Stimulated activated CD8-positive, alpha-beta memory T cell treated with anti-CD3 and anti-CD28 coated beads, Interleukin-7, amount 100 ng/mL, for 4 hours (primary cell): ENCODE data around the gene IMP3.
"Not testable (repeated sequence)": the region's sequence is repeated elsewhere in the genome, so short reads cannot be mapped to it uniquely, and the experiment has no call there.

ENCODE experiments used
- DNase-seq, 2 donors: peaks; one replicate each; pipeline ENCODE4 v3.0.0-alpha.2; 2020; ENCODE audit warnings: low read depth in 2 of 2

The IMP3 gene, protein sequence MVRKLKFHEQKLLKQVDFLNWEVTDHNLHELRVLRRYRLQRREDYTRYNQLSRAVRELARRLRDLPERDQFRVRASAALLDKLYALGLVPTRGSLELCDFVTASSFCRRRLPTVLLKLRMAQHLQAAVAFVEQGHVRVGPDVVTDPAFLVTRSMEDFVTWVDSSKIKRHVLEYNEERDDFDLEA

DNA sequence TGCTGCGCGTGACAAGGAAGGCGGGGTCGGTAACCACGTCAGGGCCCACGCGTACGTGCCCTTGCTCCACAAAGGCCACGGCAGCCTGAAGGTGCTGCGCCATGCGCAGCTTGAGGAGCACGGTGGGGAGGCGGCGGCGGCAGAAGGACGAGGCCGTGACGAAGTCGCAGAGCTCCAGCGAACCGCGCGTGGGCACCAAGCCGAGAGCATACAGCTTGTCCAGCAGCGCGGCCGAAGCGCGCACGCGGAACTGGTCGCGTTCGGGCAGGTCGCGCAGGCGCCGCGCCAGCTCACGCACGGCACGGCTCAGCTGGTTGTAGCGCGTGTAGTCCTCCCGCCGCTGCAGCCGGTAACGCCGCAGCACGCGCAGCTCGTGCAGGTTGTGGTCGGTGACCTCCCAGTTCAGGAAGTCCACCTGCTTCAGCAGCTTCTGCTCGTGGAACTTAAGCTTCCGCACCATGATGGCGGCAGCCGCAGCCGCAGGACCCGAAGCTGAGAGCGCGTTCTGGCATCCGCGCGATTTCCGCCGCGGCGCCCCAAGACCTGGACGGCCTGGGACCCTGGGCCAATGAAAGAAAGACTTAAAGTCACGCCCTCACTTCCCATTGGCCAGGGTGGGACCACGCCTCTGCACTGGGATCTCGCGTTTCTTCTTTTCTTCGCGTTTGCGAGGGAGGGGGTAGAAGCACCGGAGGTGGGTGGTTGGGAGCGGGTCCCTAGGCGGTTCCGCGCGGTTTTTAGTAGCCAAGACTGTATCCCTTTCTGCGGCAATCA is at the start of gene IMP3:
TSS of gene IMP3 (minus strand) at position 516 of the 774 bp plus-strand sequence. CDS start at position 460, 56 bp downstream.
- peak; percentile 90 to 91 for DNase-seq

DNA sequence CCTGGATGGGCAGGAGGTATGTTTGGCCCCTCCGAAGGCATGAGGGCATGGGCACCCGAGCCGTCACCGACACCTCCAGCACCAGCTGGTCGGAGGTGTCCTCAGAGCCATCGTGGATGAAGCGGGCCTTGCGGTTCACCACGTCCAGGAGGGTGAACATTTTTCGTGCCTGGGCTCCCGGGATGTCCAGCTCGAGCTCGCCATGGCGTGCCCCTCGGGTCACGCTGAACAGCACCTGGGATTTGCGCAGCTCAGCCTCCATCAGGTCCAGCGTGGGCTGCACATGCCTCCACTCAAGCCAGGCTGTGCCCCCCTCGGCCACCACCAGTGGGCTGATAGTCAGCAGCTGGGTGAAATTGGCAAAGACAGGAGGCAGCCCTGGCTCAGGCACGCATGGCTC is 49.4 kb upstream of the IMP3 start:
- DNase-seq, result not testable (repeated sequence)

- DNase-seq, result no peak
Measured at GRCh38 chr15:75688831-75689230, 48.8 kb upstream of the IMP3 start.

- no peak for DNase-seq
Measured at GRCh38 chr15:75688278-75688557, 48.2 kb upstream of the IMP3 start.

GRCh38 chr15:75687486-75688277 is 47.7 kb upstream of the IMP3 start:
- no peak for DNase-seq

DNA sequence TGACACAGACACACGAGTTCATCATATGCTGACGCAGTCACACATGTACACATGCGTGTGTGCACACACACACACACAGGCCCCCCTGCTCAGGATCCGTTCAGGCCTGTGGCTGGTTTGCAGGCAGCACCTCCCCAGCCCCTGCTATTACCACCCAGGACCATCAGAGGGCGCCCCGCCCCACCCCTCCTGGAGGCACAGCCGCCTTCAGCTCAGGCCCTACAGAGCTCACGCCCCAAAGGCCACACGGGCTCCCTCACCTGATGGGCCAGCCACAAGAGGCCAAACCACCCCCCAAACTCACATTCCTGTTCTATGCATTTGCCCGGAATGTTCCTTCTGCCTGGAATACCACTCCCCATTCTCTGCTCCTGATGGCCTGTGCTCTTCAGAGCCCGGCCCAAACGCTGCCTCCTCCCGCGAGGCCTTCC is 46.2 kb upstream of the IMP3 start:
- peak; percentile 40 to 47 for DNase-seq

DNA sequence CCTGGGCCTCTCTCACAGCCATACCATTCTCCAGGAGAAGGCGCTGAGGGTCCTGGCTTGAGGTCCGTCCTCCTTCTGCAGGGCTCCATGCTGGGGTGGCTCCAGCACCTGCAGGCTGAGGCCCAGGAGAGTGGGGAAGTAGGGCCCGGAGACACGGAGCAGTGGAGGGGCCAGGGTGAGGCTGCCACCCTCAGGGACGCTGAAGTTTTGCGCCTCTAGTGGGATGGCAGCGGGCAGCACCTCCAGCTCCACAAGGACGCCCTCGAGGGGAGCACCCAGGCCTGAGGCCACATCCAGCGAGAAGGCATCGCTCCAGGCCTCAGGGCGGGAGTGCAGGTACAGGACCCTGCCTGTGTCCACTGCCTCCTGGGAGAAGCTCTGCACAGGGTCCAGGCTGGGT is 45.2 kb upstream of the IMP3 start:
- no peak for DNase-seq

- DNase-seq, result no peak
Measured at GRCh38 chr15:75684648-75685047, 44.6 kb upstream of the IMP3 start.

- peak; percentile 18 to 41 for DNase-seq
Measured at GRCh38 chr15:75683646-75684312, 43.8 kb upstream of the IMP3 start.

- no peak for DNase-seq
Measured at GRCh38 chr15:75682181-75683135, 42.4 kb upstream of the IMP3 start.

- no peak for DNase-seq
Measured at GRCh38 chr15:75680007-75680789, 40.2 kb upstream of the IMP3 start.

- not testable (repeated sequence) for DNase-seq
Measured at GRCh38 chr15:75678324-75678690, 38.3 kb upstream of the IMP3 start.

- no peak for DNase-seq
Measured at GRCh38 chr15:75677465-75678323, 37.7 kb upstream of the IMP3 start.

DNA sequence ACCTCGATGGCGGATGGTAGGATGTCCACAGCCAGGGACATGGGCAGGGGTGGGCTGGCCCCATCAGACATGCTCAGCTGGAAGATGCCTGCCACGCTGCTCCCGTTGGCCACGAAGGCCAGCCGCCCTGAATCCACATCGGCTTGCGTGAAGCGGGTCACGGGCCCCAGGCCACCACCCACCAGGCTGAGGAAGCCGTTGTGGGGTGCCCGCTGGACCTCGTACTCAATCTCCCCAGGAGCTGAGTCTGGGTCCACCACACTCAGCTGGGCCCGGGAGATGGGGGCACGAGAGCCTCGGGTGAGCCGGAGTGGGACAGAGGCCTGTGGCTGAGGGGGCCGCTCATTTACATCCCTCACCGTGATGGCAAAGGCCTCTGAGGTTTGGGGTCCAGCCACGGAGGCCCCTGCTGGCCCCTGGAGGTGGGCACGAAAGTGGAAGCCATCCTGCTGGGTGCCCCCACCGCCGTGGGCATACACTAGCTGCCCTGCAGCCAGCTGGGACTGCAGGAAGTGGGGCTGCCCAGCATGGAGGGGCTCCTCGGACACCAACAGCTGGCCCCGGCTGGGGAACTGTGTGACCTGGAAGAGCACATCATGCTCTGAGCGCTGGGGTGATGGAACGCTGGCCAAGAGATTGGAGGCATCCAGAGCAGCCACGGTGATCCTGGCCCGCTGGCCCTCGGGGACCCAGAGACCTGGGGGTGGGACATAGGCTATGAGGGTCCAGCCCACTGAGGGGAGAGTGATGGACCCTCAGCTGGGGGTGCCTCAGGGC is 36.9 kb upstream of the IMP3 start:
- no peak for DNase-seq

DNA sequence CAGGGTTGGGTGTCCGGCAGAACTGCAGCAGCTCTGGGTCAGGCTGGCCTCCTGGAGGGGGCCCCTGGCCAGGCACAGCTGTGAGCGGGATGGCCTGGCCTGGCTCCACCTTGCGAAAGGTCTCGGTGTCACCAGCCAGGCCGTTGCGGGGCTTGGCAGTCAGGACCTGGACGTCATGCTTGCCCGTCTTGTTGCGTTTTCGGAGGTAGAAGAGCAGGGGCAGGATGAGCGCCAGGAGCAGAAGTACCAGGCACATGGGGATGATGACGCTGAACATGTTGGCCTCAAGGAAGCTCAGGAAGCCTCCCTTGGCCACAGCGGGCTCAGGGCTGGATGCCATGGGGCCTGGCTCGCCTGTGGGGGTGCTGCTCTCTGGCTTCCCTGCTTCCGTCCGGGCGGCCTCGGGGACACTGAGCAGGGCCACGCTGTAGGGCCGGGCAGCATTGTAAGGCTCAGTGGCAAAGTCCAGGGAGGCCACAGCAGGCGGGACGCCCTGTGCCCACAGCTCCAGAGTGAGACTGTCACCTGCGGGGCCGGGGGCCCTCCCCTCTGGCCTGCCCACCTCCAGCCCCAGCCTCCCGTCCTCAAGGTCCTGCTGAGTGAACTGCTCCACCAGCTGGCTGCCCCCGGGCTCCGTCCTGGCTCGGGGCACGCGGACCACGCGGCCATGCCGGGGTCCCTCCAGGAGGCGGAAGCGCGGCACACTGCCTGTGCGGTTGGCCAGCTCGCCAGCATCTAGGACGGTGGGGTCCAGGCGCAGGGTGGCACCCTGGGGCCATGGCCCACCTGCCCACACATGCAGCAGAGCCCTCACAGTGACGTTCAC is 35.8 kb upstream of the IMP3 start:
- no peak for DNase-seq

DNA sequence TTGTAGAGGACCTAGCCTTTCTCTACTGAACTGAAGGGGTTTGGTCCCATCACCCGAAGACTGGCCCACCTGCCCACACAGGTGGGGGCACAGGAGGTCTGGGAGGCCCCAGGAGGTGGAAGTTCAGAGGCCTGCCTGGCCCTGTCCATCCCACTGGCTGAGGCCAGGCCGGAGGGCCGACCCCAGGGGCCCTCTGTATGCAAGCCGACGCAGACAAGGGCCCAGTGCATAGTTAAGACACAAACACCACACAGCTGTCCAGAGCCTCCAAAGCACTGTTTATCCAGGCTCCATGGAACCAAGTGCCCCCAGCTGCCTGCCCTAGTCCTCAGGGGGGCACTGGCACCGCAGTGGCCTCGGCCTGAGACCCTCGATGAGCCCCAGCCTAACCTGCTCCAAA is 34.3 kb upstream of the IMP3 start:
- DNase-seq, result no peak

DNA sequence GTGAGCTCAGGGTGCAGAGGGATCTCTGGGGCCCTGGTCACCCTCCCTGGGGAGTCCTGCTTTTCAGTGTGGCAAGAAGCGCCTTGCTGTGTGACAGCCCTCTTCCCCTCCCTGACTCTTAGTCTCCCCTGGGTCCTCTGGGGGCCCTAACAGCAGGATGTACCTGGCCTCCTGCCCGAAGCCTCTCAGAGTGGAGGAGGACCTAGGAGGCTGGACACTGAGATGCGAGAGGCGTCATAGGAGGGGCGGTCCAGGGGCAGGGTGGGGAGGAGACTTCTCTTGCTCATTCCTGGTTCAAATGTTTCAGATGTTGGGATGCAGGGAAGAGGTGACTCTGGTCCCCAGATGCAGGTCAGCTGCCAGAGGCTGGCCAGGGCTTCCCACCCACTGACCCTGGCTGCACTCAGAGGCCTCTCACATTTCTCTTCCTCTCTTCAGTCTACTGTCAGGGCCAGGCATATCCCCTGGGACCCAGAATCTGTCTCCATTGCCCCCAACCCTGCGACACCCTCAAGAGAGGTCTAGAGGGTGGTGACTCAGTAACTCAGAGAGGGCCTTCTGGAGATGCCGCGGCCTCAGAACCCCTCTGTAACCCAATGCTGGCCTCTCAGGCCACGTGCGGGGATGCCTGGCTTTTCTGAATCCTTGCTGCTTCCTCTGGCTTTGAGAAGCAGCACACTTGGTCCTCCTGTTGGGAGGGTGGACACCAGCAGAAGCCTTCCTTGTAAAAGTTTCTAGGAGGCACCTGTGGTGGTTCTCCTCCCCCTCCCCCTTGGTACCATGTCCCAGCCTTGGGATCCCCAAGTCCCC is 33.6 kb upstream of the IMP3 start:
- no peak for DNase-seq
